ENCODE measurements around the gene OSR1.
"Not testable (repeated sequence)": the region's sequence is repeated elsewhere in the genome, so short reads cannot be mapped to it uniquely, and the experiment has no call there.

The OSR1 gene

GRCh38 chr2:19358242-19359020 is at the start of gene OSR1:
Gene OSR1, minus strand, starts transcription at chr2:19358623. Its CDS starts 4,818 bp downstream, at chr2:19353805.
- peak; percentile 67 for DNase-seq

GRCh38 chr2:19403785-19404184 is 45.4 kb upstream of the OSR1 start:
- no peak for DNase-seq

- DNase-seq: no peak
Observed at GRCh38 chr2:19392191-19392590, 33.8 kb upstream of the OSR1 start.

- not testable (repeated sequence) for DNase-seq
Observed at GRCh38 chr2:19389469-19389868, 31.0 kb upstream of the OSR1 start.

- no peak for DNase-seq
Observed at GRCh38 chr2:19380532-19380931, 22.1 kb upstream of the OSR1 start.

GRCh38 chr2:19378939-19379338 is 20.5 kb upstream of the OSR1 start:
- DNase-seq: no peak

- DNase-seq: no peak
Observed at GRCh38 chr2:19377717-19378116, 19.3 kb upstream of the OSR1 start.

GRCh38 chr2:19373352-19373751 is 14.9 kb upstream of the OSR1 start:
- no peak for DNase-seq

GRCh38 chr2:19371996-19372582 is 13.7 kb upstream of the OSR1 start:
- DNase-seq: no peak

GRCh38 chr2:19369341-19369955 is 11.0 kb upstream of the OSR1 start:
- peak; percentile 10 for DNase-seq

- no peak for DNase-seq
Observed at GRCh38 chr2:19368760-19369159, 10.3 kb upstream of the OSR1 start.

- DNase-seq: no peak
Observed at GRCh38 chr2:19367326-19367725, 8.9 kb upstream of the OSR1 start.

GRCh38 chr2:19365126-19365525 is 6.7 kb upstream of the OSR1 start:
- DNase-seq: no peak

- DNase-seq: no peak
Observed at GRCh38 chr2:19364014-19364413, 5.6 kb upstream of the OSR1 start.

- DNase-seq: no peak
Observed at GRCh38 chr2:19363474-19363778, 5.0 kb upstream of the OSR1 start.

- DNase-seq: peak; percentile 77
Observed at GRCh38 chr2:19362755-19363473, 4.5 kb upstream of the OSR1 start.

GRCh38 chr2:19362094-19362754 is 3.8 kb upstream of the OSR1 start:
- DNase-seq: peak; percentile 30

GRCh38 chr2:19361325-19361990 is 3.0 kb upstream of the OSR1 start:
- no peak for DNase-seq

GRCh38 chr2:19360966-19361321 is 2.5 kb upstream of the OSR1 start:
- no peak for DNase-seq

- DNase-seq: no peak
Observed at GRCh38 chr2:19360266-19360965, 2.0 kb upstream of the OSR1 start.

- DNase-seq: no peak
Observed at GRCh38 chr2:19359456-19359855, 1.0 kb upstream of the OSR1 start.

- no peak for DNase-seq
Observed at GRCh38 chr2:19359021-19359357, 566 bp upstream of the OSR1 start.
